B cell (primary cell): ENCODE data around the gene PTP4A1.

ENCODE experiments used
- CTCF ChIP-seq: fragments of 200-600 bp; IDR thresholded peaks from one replicate; pipeline ENCODE4 v1.8.0; 2022; ENCODE audit warnings: antibody characterized with exemption, mild to moderate bottlenecking
- EZH2 ChIP-seq: IDR thresholded peaks from 2 replicates; pipeline ENCODE4 v1.6.1; 2012; ENCODE audit warnings: borderline replicate concordance, low read depth, mild to moderate bottlenecking, moderate library complexity, low read length; ENCODE audit not compliant: insufficient read depth, poor library complexity, severe bottlenecking

- TF ChIP-seq EZH2, result no peak
- no peak for TF ChIP-seq CTCF
Observed at GRCh38 chr6:63530991-63531390, 41.3 kb upstream of the PTP4A1 start.
